Uterus (tissue), 4 donors: Measurements from ENCODE around the gene ABCG1. TPM values are rescaled to one million over a fixed set of nuclear protein-coding genes. Genes with fewer than 3 reads are reported as not detected.

Experiments
- DNase-seq, 2 donors: peaks; one replicate each; pipeline ENCODE4 v3.0.0-alpha.2; 2019 to 2020
- H3K27ac ChIP-seq, 2 donors: fragments of 200-600 bp; sonication (generic); 1 replicate in 1 of 2; 2 replicates in 1 of 2; pipeline ENCODE4 v1.5.1; 2016 to 2018
- H3K27me3 ChIP-seq, 2 donors: fragments of 200-600 bp; sonication (generic); one replicate each; pipeline ENCODE4 v1.5.1; 2018 to 2019; ENCODE audit warnings: control low read depth in 1 of 2
- H3K36me3 ChIP-seq, 2 donors: fragments of 200-600 bp; sonication (generic); one replicate each; pipeline ENCODE4 v1.5.1; 2019; ENCODE audit warnings: control low read depth in 1 of 2
- H3K4me1 ChIP-seq, 2 donors: fragments of 200-600 bp; sonication (generic); one replicate each; pipeline ENCODE4 v1.5.1; 2018 to 2019; ENCODE audit warnings: control low read depth in 1 of 2
- H3K4me3 ChIP-seq, 2 donors: fragments of 200-600 bp; sonication (generic); 1 replicate in 1 of 2; 2 replicates in 1 of 2; pipeline ENCODE4 v1.5.1; 2018 to 2019; ENCODE audit warnings: mild to moderate bottlenecking in 1 of 2
- H3K9me3 ChIP-seq, 2 donors: fragments of 200-600 bp; sonication (generic); one replicate each; pipeline ENCODE4 v1.5.1; 2019; ENCODE audit warnings: control low read depth in 1 of 2
- POLR2A ChIP-seq, 2 donors: fragments of 450-650 bp; IDR thresholded peaks; one replicate each; pipeline ENCODE4 v1.6.1; 2016; ENCODE audit warnings: antibody characterized with exemption in 2 of 2, mild to moderate bottlenecking in 1 of 2, moderate library complexity in 1 of 2
- intact Hi-C: fragments of 100-400 bp; cut with DNase I; formaldehyde crosslinking; loops from one replicate; pipeline ENCODE4 v1.15.1; 2023; ENCODE audit warnings: low total_unique reads
- total RNA-seq, 4 donors: library from RNA; depleted of rRNA in 3 of 4; stranded (reverse); fragments of >200 nt in 3 of 4; gene quantifications; one replicate each; pipeline versions ENCODE4 v1.1.0 to v1.2.4, GENCODE V29; 2014 to 2023
- TF ChIP-seq, protein P1 (sequence below), 4 experiments: fragments of 200-600 bp in 2 of 4; fragments of 450-650 bp in 2 of 4; sonication (generic) in 2 of 4; IDR thresholded peaks; one replicate each; pipeline ENCODE4 v1.5.1; 2016 to 2019; ENCODE audit warnings: antibody characterized with exemption in 4 of 4, mild to moderate bottlenecking in 2 of 4, moderate library complexity in 1 of 4
- donor health status: DM: yes; HTN: yes; CAD: no.

Gene ABCG1
- total RNA-seq, 4 donors from 2014 or later: 11.8 to 51.7 (median 18.4) TPM

- Histone ChIP-seq H3K4me3 (no peak overlapping the region), H3K4me1 (no peaks in the 10 kb centered on the region), H3K36me3 (no peaks in the 10 kb centered on the region), H3K9me3 (no peaks in the 10 kb centered on the region), H3K27me3 (no peaks in the 10 kb centered on the region), H3K27ac (no peak overlapping the region)
- no peak for DNase-seq
- no peak for TF ChIP-seq POLR2A (IDR thresholded peaks at IDR 0.05)
- TF ChIP-seq, protein P1, sequence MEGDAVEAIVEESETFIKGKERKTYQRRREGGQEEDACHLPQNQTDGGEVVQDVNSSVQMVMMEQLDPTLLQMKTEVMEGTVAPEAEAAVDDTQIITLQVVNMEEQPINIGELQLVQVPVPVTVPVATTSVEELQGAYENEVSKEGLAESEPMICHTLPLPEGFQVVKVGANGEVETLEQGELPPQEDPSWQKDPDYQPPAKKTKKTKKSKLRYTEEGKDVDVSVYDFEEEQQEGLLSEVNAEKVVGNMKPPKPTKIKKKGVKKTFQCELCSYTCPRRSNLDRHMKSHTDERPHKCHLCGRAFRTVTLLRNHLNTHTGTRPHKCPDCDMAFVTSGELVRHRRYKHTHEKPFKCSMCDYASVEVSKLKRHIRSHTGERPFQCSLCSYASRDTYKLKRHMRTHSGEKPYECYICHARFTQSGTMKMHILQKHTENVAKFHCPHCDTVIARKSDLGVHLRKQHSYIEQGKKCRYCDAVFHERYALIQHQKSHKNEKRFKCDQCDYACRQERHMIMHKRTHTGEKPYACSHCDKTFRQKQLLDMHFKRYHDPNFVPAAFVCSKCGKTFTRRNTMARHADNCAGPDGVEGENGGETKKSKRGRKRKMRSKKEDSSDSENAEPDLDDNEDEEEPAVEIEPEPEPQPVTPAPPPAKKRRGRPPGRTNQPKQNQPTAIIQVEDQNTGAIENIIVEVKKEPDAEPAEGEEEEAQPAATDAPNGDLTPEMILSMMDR (IDR thresholded peaks at IDR 0.05): no peak
- intact Hi-C loops: no loop called here
These were observed 29.3 kb downstream of the ABCG1 start for GRCh38 chr21:42248241-42248640.

DNA sequence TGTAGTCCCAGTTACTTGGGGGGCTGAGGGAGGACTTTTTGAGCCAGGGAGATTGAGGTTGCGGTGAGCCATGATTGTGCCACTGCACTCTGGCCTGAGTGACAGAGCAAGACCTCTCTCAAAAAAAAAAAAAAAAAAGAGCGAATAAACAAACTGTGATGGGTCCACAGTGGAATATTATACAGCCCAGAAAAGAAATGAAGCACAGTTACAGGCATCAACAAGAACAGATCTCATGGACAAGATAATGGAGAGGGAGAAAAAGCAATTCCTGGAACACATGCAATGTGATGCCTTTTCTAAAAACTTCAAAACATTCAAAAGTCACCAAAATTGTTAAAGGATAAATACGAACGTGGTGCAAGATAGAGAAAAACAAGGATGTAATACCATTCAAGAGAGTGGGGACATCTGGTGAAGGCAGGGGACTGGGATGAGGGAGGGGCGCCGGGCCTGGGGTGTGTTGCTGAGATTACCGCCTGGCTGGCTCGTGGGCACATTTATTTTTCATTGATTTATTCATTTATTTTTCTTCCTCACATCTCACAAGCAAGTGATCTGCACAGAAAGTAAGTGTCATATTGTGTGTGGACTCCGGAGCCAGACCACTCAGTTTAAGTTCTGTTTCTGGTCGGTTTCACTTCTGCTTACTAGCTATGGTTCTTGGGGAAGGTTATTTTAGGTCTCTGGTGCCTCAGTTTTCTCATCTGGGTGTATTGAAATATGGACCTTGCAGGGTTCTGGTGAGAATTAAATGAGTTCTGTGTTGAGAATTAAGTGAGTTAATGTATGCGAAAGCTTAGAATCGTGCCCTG is 30.1 kb downstream of the ABCG1 start:
- no peak for DNase-seq
- Histone ChIP-seq H3K27ac (no peak overlapping the region), H3K9me3 (no peaks in the 10 kb centered on the region), H3K4me3 (no peak overlapping the region), H3K36me3 (no peaks in the 10 kb centered on the region), H3K27me3 (no peaks in the 10 kb centered on the region), H3K4me1 (no peaks in the 10 kb centered on the region)
- intact Hi-C loops: no loop called here
- TF ChIP-seq, protein P1 (IDR thresholded peaks at IDR 0.05): no peak
- no peak for TF ChIP-seq POLR2A (IDR thresholded peaks at IDR 0.05)

DNA sequence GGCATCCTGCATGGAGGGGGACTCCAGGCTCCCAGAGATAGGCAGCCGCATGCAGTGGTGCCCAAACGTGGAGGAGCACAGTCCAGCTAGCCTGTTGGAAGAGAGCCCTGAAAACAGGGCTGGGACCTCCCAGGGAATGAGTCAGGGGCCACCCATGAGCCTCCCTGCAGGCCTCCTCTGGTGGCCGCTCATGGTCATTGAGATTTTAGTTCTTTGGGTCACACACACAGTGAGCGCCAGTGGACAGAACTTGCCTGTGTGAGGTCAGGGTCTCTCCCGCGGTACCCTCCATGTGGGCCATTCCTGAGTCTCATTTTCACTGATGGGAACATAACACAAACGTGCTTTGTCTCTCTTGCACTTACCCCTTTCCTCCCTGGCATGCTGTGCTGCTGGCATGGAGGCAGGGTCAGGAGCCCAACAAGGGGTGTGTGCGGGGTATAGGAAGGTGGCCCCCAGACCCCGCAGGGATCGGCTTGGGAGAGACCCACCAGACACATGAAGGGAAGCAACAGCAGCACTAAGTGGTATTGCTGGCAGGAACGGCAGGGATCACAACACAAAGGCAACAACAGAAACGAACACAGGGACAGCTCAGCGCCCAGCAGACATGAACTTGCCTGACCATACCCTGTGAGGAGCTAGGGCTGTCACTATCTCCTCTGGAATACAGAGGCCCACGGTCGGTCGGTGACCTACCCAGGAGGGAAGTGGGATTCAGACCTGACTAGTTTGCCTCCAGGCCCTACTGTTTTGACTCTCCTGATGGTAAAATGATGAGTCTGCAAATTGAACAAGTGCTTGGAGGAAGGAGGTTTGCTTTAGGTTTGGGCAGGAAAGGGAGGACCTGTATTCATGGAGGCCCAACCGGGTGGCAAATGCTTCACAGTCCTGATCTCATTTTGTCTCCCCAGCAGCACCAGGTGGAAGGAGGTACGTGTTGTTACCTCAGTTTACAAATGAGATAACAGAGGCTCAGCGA is 31.8 kb downstream of the ABCG1 start:
- Histone ChIP-seq H3K27me3 (no peaks in the 10 kb centered on the region), H3K27ac (no peak overlapping the region), H3K9me3 (no peaks in the 10 kb centered on the region), H3K4me1 (no peaks in the 10 kb centered on the region), H3K4me3 (no peak overlapping the region), H3K36me3 (no peaks in the 10 kb centered on the region)
- no peak for TF ChIP-seq POLR2A (IDR thresholded peaks at IDR 0.05)
- TF ChIP-seq, protein P1 (IDR thresholded peaks at IDR 0.05): no peak
- intact Hi-C loops: no loop called here
- no peak for DNase-seq

GRCh38 chr21:42251654-42252324 is 32.8 kb downstream of the ABCG1 start:
- no peak overlapping the region for H3K4me3 ChIP-seq
- H3K27ac ChIP-seq: no peak overlapping the region
- no peaks in the 10 kb centered on the region for H3K4me1 ChIP-seq
- intact Hi-C loops: no loop called here
- no peaks in the 10 kb centered on the region for H3K36me3 ChIP-seq
- H3K27me3 ChIP-seq: no peaks in the 10 kb centered on the region
- TF ChIP-seq, protein P1 (IDR thresholded peaks at IDR 0.05): no peak
- TF ChIP-seq POLR2A (IDR thresholded peaks at IDR 0.05): no peak
- H3K9me3 ChIP-seq: no peaks in the 10 kb centered on the region
- no peak for DNase-seq
